WI38 (cell line): ENCODE measurements around the gene RFX7.

Experiments used
- H3K4me3 ChIP-seq: 2 replicates; pipeline ENCODE4 v1.5.1; 2011; ENCODE audit warnings: low read depth, mild to moderate bottlenecking, control low read depth, low read length
- TF ChIP-seq, protein P1 (sequence below): IDR thresholded peaks from 2 replicates; pipeline ENCODE4 v1.5.1; 2012; ENCODE audit warnings: low read depth, mild to moderate bottlenecking, control low read depth, low read length

RFX7 gene

DNA sequence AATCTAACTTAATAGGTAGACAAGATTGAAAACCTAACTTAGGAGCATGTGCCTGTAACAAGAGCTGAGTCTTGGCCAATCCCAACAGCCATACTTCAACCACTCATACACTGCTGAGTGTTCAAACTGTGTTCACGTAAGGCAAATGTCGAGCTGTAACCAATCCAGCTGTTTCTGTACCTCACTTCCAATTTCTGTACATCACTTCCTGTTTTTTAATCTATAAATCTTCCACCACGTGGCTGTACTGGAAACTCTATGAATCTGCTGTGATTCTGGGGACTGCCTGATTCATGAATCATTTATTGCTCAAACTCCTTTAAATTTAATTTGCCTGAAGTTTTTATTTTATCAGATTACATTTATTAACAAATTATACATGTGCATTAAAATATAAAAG, 205.7 kb downstream of the RFX7 start:
- TF ChIP-seq, protein P1, sequence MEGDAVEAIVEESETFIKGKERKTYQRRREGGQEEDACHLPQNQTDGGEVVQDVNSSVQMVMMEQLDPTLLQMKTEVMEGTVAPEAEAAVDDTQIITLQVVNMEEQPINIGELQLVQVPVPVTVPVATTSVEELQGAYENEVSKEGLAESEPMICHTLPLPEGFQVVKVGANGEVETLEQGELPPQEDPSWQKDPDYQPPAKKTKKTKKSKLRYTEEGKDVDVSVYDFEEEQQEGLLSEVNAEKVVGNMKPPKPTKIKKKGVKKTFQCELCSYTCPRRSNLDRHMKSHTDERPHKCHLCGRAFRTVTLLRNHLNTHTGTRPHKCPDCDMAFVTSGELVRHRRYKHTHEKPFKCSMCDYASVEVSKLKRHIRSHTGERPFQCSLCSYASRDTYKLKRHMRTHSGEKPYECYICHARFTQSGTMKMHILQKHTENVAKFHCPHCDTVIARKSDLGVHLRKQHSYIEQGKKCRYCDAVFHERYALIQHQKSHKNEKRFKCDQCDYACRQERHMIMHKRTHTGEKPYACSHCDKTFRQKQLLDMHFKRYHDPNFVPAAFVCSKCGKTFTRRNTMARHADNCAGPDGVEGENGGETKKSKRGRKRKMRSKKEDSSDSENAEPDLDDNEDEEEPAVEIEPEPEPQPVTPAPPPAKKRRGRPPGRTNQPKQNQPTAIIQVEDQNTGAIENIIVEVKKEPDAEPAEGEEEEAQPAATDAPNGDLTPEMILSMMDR: no peak
- H3K4me3 ChIP-seq: no peak overlapping the region
